ENCODE results near the gene WBP11. TPM values are rescaled to one million over a fixed set of nuclear protein-coding genes. Genes with fewer than 3 reads are reported as not detected.

WBP11 gene
- total RNA-seq, 1 experiment from 2014 or later: 56.6 TPM

- Mint-ChIP-seq H3K27ac (ENCODE audit: low read depth, unreplicated experiment) (no peak overlapping the region), H3K9me3 (ENCODE audit: unreplicated experiment) (no peaks in the 10 kb centered on the region), H3K36me3 (ENCODE audit: insufficient read depth, unreplicated experiment) (peaks cover 53% of the 10 kb centered on the region), H3K4me3 (ENCODE audit: unreplicated experiment) (no peak overlapping the region), H3K4me1 (ENCODE audit: insufficient read depth, unreplicated experiment) (no peaks in the 10 kb centered on the region), H3K27me3 (ENCODE audit: insufficient read depth, unreplicated experiment) (no peaks in the 10 kb centered on the region)
- TF ChIP-seq, protein P1, sequence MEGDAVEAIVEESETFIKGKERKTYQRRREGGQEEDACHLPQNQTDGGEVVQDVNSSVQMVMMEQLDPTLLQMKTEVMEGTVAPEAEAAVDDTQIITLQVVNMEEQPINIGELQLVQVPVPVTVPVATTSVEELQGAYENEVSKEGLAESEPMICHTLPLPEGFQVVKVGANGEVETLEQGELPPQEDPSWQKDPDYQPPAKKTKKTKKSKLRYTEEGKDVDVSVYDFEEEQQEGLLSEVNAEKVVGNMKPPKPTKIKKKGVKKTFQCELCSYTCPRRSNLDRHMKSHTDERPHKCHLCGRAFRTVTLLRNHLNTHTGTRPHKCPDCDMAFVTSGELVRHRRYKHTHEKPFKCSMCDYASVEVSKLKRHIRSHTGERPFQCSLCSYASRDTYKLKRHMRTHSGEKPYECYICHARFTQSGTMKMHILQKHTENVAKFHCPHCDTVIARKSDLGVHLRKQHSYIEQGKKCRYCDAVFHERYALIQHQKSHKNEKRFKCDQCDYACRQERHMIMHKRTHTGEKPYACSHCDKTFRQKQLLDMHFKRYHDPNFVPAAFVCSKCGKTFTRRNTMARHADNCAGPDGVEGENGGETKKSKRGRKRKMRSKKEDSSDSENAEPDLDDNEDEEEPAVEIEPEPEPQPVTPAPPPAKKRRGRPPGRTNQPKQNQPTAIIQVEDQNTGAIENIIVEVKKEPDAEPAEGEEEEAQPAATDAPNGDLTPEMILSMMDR (IDR thresholded peaks at IDR 0.05; ENCODE audit: unreplicated experiment): no peak
- intact Hi-C loops (cut with micrococcal nuclease): no loop called here
- BruUV-seq (replicated peaks): no TSS peak
- no peak for DNase-seq (ENCODE audit: unreplicated experiment)
- CTCF ChIA-PET: interaction anchor here (0.7 to 1.4 kb wide), 4 partner anchors 9 to 14 kb away, joined by 3 to 6 read pairs (median 4); a partner anchor contains a TSS
- POLR2A ChIA-PET: interaction anchor here (1.3 to 3.7 kb wide), 5 partner anchors 9 to 18 kb away, joined by 5 to 25 read pairs (median 9); partner anchors contain the start of genes C12orf60 and WBP11
These were observed 18.8 kb downstream of the WBP11 start for GRCh38 chr12:14784471-14784870.

GRCh38 chr12:14782756-14783155 lies 20.5 kb downstream of the WBP11 start:
- no peak for DNase-seq (ENCODE audit: unreplicated experiment)
- ChIA-PET CTCF (interaction anchor here (1.0 to 2.1 kb wide), 2 partner anchors 11 to 12 kb away, joined by 5 to 7 read pairs; a partner anchor contains a TSS), POLR2A (interaction anchor here (1.3 to 4.2 kb wide), 3 partner anchors 8 to 20 kb away, joined by 10 to 25 read pairs (median 21); partner anchors contain the start of genes C12orf60 and WBP11)
- no peaks in the 10 kb centered on the region for H3K9me3 Mint-ChIP-seq (ENCODE audit: unreplicated experiment)
- TF ChIP-seq, protein P1 (IDR thresholded peaks at IDR 0.05; ENCODE audit: unreplicated experiment): no peak
- no peak overlapping the region for H3K27ac Mint-ChIP-seq (ENCODE audit: low read depth, unreplicated experiment)
- peaks cover 42% of the 10 kb centered on the region for H3K36me3 Mint-ChIP-seq (ENCODE audit: insufficient read depth, unreplicated experiment)
- H3K4me3 Mint-ChIP-seq (ENCODE audit: unreplicated experiment): no peak overlapping the region
- intact Hi-C loops (cut with micrococcal nuclease): no loop called here
- H3K4me1 Mint-ChIP-seq (ENCODE audit: insufficient read depth, unreplicated experiment): no peaks in the 10 kb centered on the region
- BruUV-seq (replicated peaks): no TSS peak
- H3K27me3 Mint-ChIP-seq (ENCODE audit: insufficient read depth, unreplicated experiment): no peaks in the 10 kb centered on the region

- ChIA-PET POLR2A (interaction anchor here (0.6 to 4.2 kb wide), 5 partner anchors 7 to 475 kb away, joined by 3 to 21 read pairs (median 5); partner anchors contain the start of genes C12orf60 and WBP11), CTCF (interaction anchor here (0.6 to 2.1 kb wide), 5 partner anchors 11 to 994 kb away, joined by 3 to 7 read pairs (median 4); a partner anchor contains a TSS)
- Mint-ChIP-seq H3K36me3 (ENCODE audit: insufficient read depth, unreplicated experiment) (peaks cover 30% of the 10 kb centered on the region), H3K27ac (ENCODE audit: low read depth, unreplicated experiment) (no peak overlapping the region), H3K9me3 (ENCODE audit: unreplicated experiment) (no peaks in the 10 kb centered on the region), H3K4me1 (ENCODE audit: insufficient read depth, unreplicated experiment) (peaks cover 6% of the 10 kb centered on the region), H3K4me3 (ENCODE audit: unreplicated experiment) (no peak overlapping the region), H3K27me3 (ENCODE audit: insufficient read depth, unreplicated experiment) (no peaks in the 10 kb centered on the region)
- DNase-seq (ENCODE audit: unreplicated experiment): no peak
- no TSS peak for BruUV-seq (replicated peaks)
- TF ChIP-seq, protein P1 (IDR thresholded peaks at IDR 0.05; ENCODE audit: unreplicated experiment): no peak
- intact Hi-C loops (cut with micrococcal nuclease): no loop called here
These were observed 21.7 kb downstream of the WBP11 start for GRCh38 chr12:14781563-14781962.

DNA sequence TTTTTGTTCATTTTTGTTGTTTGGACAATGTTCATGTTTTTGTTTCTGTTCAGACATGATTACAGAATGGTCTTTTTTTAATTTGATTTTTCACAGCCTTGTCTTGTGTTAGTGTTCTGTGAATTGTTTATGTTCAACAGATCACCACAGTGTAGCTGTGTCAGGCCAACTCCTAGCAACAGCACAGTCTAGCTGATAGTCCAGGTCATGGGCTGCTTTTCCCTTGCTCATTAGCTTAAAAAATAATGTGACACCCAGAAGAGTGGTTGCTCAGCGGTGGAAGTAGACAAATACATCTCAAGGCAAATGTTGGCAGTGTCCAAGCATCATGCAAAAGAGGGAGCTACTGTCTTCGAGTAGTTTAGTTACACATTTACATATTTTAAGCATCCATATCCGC lies 22.4 kb downstream of the WBP11 start:
- Mint-ChIP-seq H3K27me3 (ENCODE audit: insufficient read depth, unreplicated experiment) (no peaks in the 10 kb centered on the region), H3K27ac (ENCODE audit: low read depth, unreplicated experiment) (no peak overlapping the region), H3K36me3 (ENCODE audit: insufficient read depth, unreplicated experiment) (peaks cover 23% of the 10 kb centered on the region), H3K4me1 (ENCODE audit: insufficient read depth, unreplicated experiment) (peaks cover 13% of the 10 kb centered on the region), H3K4me3 (ENCODE audit: unreplicated experiment) (no peak overlapping the region), H3K9me3 (ENCODE audit: unreplicated experiment) (no peaks in the 10 kb centered on the region)
- ChIA-PET POLR2A (interaction anchor here (4.0 to 4.2 kb wide), 2 partner anchors 10 to 22 kb away, joined by 21 to 27 read pairs; partner anchors contain the start of genes C12orf60 and WBP11), CTCF (interaction anchor here (1.2 to 2.1 kb wide), 2 partner anchors 10 to 30 kb away, joined by 3 to 7 read pairs; a partner anchor contains a TSS)
- no TSS peak for BruUV-seq (replicated peaks)
- TF ChIP-seq, protein P1 (IDR thresholded peaks at IDR 0.05; ENCODE audit: unreplicated experiment): no peak
- DNase-seq (ENCODE audit: unreplicated experiment): no peak
- intact Hi-C loops (cut with micrococcal nuclease): no loop called here

Data from MCF 10A (cell line).